GM12891 (cell line): ENCODE measurements around the gene UBE2E1.

ENCODE experiments used
- DNase-seq: peaks from one replicate; pipeline ENCODE4 v3.0.0; 2011; ENCODE audit warnings: low spot score; ENCODE audit not compliant: insufficient read length
- FAIRE-seq: peaks from 2 replicates; lab custom pipeline; 2011; peaks lifted over from hg19 to GRCh38; lab: Jason Lieb, UNC
- PAX5 ChIP-seq: IDR thresholded peaks from 2 replicates; pipeline ENCODE4 v1.6.1; 2011; ENCODE audit warnings: low read length, moderate library complexity, mild to moderate bottlenecking; ENCODE audit not compliant: insufficient read depth, severe bottlenecking
- POLR2A ChIP-seq: IDR thresholded peaks from 2 replicates; pipeline ENCODE4 v1.6.1; 2011; ENCODE audit warnings: low read depth, low read length, control low read depth
- POLR2AphosphoS5 ChIP-seq: IDR thresholded peaks from 2 replicates; pipeline ENCODE4 v1.6.1; 2011; ENCODE audit warnings: low read depth, low read length, control low read depth
- POU2F2 ChIP-seq: IDR thresholded peaks from 2 replicates; pipeline ENCODE4 v1.6.1; 2011; ENCODE audit warnings: low read depth, mild to moderate bottlenecking, control low read depth, low read length, moderate library complexity
- SPI1 ChIP-seq: IDR thresholded peaks from 2 replicates; pipeline ENCODE4 v1.6.1; 2011; ENCODE audit warnings: low read depth, low read length, control low read depth
- TAF1 ChIP-seq: IDR thresholded peaks from 2 replicates; pipeline ENCODE4 v1.6.1; 2011; ENCODE audit warnings: low read depth, low read length, control low read depth

UBE2E1 gene

DNA sequence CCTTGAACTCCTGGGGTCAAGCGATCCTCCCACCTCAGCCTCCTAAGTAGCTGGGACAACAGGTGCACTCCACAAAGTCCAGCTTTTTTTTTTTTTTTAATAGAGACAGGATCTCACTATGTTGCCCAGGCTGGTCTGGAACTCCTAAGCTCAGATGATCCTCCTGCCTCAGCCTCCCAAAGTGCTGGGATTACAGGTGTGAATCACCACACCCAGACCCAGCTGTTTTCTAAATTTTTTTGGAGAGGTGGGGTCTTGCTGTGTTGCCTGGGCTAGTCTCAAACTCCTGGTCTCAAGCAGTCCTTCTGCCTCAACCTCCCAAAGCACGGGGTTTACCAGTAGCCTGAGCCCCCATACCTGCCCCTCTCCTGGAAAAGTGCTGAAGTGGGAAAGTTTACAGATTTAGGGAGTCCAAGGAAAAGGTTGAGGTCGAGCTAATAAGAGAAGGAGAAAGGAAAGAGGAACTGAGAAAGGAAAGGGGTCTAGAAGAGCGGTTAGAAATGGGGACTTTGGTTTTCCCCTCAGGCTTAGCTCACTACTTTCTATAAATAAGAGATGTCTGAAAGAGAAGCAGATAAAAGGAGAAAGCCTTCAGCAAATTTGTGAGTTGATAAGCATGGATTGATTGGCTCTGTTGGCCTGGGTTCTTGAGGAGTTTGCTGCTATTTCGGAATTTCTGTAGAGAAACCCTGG is 23.6 kb downstream of the UBE2E1 start:
- peak; percentile 54 for FAIRE-seq
- DNase-seq, result no peak
- TF ChIP-seq POU2F2 (no peak), SPI1 (peak; percentile 100), POLR2A (no peak)

DNA sequence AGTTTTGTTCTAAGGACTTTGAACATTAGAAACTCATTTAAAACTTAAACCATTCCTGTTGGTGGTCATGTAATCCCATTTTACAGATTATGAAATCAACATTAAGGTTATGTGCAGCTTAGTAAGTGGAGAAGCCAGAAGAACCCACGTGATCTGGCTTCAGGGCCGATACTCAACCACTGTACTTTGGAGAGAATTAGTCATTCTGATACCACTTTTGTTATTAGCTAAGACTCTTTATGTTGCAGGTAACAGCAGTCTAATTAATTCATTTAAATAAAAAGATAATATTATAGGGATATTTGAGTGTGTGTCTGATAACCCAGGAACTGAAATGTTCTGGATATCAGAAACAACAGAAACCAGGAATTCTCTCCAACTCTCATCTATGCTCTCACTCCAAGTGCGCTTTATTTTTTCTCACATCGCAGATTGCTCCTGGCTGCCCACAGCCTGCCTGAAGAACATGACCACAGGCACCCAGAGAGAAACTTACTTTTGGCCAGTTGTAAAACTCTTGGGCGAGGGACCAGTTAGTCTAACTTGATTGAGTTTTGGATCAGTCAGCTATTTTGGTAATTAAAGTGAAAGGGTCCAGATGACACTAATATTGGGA is 25.2 kb downstream of the UBE2E1 start:
- FAIRE-seq (peak; percentile 94), DNase-seq (no peak)
- TF ChIP-seq SPI1 (no peak), POU2F2 (no peak), POLR2AphosphoS5 (no peak), PAX5 (no peak), TAF1 (no peak), POLR2A (no peak)

DNA sequence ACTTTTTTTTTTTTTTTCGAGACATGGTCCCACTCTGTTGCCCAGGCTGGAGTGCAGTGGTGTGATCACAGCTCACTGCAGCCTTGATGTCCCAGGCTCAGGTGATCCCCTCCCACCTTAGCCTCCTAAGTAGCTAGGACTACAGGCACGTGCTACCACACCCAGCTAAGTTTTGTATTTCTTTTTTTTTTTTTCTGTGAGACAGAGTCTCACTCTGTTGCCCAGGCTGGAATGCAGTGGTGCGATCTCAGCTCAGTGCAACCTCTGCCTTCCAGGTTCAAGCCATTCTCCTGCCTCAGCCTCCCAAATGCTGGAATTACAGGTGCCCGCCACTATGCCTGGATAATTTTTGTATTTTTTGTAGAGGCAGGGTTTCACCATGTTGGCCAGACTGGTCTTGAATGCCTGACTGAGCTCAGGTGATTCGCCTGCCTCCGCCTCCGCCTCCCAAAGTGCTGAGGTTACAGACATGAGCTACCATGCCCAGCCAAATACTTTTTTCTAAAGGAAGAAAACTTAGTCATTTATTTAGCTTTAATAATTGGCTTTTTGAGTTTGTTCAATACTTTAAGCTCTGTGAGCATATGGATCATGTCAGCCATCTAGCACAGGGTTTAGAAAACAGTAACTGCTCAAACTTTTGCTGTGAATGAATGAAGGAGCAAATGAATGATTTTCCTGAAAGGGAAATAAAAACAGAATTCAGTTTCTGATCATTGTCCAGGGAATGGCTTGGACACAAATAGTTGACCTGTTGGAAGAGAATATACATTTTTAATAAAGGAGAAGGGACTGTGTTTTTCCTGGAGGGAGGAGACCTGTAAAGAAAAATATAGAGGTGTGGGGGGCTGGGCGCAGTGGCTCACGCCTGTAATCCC is 26.0 kb downstream of the UBE2E1 start:
- no peak for TF ChIP-seq POU2F2
- TF ChIP-seq TAF1, result no peak
- no peak for TF ChIP-seq PAX5
- TF ChIP-seq SPI1, result no peak
- TF ChIP-seq POLR2AphosphoS5, result no peak
- TF ChIP-seq POLR2A, result no peak
- FAIRE-seq, result peak; percentile 72
- DNase-seq, result no peak

DNA sequence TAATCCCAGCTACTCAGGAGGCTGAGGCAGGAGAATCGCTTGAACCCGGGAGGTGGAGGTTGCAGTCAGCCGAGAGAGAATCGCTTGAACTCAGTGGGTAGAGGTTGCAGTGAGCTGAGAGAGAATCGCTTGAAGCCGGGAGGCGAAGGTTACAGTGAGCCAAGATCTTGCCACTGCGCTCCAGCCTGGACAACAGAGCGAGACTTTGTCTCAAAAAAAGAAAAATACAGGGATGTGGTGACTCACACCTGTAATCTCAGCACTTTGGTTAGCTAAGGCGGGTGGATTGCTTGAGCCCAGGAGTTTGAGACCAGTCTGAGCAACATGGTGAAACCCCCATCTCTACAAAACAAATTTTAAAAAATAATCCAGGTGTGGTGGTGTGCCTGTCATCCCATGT is 26.8 kb downstream of the UBE2E1 start:
- FAIRE-seq, result no peak
- TF ChIP-seq PAX5 (no peak), SPI1 (no peak), TAF1 (no peak), POLR2AphosphoS5 (no peak), POU2F2 (no peak), POLR2A (no peak)
- DNase-seq, result no peak

DNA sequence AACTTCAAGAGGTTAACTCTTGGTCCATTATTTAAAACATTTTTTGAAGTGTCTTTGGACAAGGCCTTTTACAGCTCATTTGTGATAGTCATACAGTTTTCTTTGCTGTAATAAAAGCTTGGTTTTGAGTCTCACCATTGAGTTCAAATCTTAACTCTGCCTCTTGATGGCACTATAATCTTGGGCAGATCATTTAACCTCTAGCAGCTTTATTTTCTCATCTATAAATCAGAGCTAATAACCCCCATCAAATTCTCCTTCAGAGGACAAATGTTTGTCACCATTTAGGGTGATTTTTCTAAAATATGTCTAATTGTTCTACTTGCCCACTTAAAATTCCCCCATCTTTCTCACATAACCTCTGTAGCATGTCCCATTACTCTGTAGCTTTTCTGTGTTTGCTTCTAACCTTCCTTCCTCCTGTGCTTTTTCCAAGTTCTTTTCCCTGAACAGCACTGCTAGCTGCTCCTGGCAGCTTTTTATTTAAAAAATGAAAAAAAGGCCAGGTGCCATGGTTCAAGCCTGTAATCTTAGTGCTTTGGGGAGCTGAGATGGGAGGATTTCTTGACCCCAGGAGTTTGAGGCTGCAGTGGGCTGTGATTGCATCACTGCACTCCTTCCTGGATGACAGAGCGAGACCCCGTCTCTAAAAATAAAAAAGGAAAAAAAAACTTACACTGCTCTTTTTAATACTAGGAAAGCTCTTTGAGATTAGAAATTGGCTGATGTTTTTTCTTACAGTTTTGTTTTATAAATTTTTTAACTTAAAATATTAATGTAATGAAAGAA is 28.5 kb downstream of the UBE2E1 start:
- FAIRE-seq (peak; percentile 78), DNase-seq (no peak)

DNA sequence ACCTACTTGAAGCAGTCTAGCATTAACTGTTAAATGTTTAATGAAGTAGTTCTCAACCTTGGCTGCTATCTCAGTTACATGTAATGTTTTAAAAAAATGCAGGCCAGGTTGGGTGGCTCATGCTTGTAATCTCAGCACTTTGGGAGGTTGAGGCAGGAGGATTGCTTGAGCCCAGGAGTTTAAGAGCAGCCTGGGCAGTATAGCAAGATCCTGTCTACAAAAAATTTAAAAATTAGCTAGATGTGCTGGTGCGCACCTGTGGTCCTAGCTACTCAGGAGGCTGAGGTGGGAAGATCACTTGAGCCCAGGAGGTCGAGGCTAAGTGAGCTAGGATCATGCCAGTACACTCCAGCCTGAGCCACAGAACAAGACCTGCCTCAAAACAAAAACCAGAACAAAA is 29.3 kb downstream of the UBE2E1 start:
- DNase-seq (no peak), FAIRE-seq (peak; percentile 45)
- TF ChIP-seq POLR2A (no peak), PAX5 (no peak), TAF1 (no peak), POU2F2 (no peak), SPI1 (no peak), POLR2AphosphoS5 (no peak)

More for the DNA sequence above, 28.5 kb downstream of the UBE2E1 start:
- TF ChIP-seq SPI1, result no peak
- no peak for TF ChIP-seq TAF1
- TF ChIP-seq POU2F2, result no peak
- no peak for TF ChIP-seq POLR2A
- no peak for TF ChIP-seq PAX5
- TF ChIP-seq POLR2AphosphoS5, result no peak

DNA sequence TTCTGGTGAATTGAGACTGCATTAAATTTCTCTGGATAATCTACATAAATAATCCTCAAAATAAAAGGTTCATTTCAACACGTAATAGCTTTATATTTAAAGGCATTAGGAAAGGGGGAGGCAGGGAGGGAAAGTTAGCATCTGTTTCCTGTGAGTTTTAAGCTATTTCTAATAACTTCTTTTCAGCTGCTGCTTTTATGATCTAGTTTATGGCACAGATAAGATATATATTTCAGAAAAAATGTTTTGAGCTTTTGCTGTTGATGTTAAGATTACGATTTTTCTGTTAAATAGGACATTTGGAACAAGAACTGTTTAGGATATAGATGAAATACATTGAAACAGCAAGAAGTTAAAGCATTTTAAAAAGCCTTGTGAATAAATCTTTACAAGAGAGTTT is 30.0 kb downstream of the UBE2E1 start:
- FAIRE-seq, result no peak
- TF ChIP-seq POLR2A (no peak), POLR2AphosphoS5 (no peak), PAX5 (no peak), SPI1 (no peak), TAF1 (no peak), POU2F2 (no peak)
- DNase-seq, result no peak

DNA sequence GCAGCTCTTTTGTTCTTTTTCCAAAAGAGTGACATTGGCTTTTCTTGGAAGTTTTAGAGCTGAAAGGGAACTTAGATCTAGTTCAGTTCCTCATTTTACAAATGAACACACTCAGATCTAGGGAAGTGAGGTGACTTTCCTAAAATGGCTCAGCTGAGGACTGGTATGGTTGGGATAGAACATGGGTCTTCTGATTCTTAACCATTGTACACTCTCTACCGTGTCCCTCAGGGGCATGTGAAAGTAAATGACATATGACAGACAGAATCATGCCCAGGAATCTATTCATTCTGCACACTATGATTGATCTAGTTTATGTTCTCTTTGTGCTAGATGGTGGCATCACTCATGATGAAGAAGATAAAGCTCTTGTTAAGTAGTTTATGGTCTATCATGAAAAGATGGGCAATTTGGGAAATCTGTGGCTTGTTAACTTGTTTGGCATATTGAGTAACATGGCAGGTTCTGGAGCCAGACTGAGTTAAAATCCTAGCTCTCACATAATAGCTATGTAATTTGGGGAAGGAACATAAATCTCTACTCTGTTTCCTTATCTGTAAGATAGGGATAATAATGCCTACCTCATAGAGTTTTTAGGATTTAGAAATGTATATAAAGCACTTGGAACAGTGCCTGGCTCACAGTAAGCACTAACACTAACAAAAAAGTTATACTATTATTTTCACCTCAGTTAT is 30.9 kb downstream of the UBE2E1 start:
- TF ChIP-seq SPI1, result peak; percentile 85
- no peak for TF ChIP-seq TAF1
- peak; percentile 57 for FAIRE-seq
- DNase-seq, result no peak
